Transverse colon (tissue), 3 donors: ENCODE results near the gene SIDT2.

Source experiments
- CTCF ChIP-seq, 5 experiments: fragments of 200-600 bp in 3 of 5; fragments of 450-650 bp in 2 of 5; sonication (generic) in 3 of 5; IDR thresholded peaks; 1 replicate in 2 of 5; 2 replicates in 3 of 5; pipeline ENCODE4 v1.5.1; 2016 to 2017; ENCODE audit warnings: antibody characterized with exemption in 5 of 5, inconsistent platforms in 3 of 5, mild to moderate bottlenecking in 2 of 5, moderate library complexity in 1 of 5
- EP300 ChIP-seq: sonication (generic); formaldehyde crosslinking; IDR thresholded peaks from one replicate; pipeline ENCODE4 v1.6.1; 2017; ENCODE audit warnings: antibody characterized with exemption, low read depth

GRCh38 chr11:117160826-117161225 is 17.7 kb upstream of the SIDT2 start:
- no peak for TF ChIP-seq CTCF (IDR thresholded peaks at IDR 0.05)
- TF ChIP-seq EP300, result no peak
